HG03457 (cell line): ENCODE data around the gene NKPD1.

ENCODE experiments used
- ATAC-seq: cut with Tn5 transposase; IDR thresholded peaks from one replicate; pipeline ENCODE4 v1.9.1; 2021; ENCODE audit warnings: moderate number of reproducible peaks; ENCODE audit not compliant: unreplicated experiment

The NKPD1 gene

GRCh38 chr19:45141203-45141900, 19.4 kb downstream of the NKPD1 start:
- no peak for ATAC-seq

DNA sequence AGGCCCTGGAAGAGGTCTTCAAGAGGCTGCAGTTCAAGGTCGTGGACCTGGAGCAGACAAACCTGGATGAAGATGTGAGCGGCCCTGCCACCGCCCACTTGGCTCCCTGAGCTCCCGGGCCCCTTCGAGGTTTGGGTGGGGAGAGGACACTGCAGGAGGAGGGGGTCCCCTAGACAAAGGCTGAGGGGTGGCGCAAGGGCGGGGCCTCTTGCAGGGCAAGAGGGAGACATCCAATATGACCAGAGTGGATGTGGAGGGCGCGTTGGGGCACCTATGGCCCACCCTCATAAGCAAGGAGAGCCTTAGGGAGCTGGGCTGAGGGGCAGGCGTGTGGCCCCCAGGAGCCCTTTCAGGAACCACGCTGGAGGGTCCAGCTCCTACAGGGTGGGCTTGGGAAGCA, 20.2 kb downstream of the NKPD1 start:
- no peak for ATAC-seq

DNA sequence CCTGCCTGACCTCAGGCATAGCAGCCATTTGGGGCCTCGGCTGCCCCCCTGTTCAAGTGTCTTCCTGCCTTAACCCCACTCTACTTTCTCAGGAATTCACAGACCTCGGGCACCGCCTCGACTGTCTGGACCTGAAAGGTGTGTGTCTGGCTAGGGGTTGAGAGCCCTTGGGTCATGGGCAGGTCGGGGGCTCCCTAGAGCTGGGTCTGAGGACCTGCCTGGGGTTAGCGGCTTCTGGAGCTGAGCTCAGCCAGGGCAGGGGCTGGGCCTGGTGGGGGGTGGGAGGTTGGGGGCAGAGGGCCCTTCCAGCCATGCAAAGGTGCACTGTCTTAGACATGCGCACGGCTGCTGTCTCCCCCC, 20.7 kb downstream of the NKPD1 start:
- no peak for ATAC-seq

DNA sequence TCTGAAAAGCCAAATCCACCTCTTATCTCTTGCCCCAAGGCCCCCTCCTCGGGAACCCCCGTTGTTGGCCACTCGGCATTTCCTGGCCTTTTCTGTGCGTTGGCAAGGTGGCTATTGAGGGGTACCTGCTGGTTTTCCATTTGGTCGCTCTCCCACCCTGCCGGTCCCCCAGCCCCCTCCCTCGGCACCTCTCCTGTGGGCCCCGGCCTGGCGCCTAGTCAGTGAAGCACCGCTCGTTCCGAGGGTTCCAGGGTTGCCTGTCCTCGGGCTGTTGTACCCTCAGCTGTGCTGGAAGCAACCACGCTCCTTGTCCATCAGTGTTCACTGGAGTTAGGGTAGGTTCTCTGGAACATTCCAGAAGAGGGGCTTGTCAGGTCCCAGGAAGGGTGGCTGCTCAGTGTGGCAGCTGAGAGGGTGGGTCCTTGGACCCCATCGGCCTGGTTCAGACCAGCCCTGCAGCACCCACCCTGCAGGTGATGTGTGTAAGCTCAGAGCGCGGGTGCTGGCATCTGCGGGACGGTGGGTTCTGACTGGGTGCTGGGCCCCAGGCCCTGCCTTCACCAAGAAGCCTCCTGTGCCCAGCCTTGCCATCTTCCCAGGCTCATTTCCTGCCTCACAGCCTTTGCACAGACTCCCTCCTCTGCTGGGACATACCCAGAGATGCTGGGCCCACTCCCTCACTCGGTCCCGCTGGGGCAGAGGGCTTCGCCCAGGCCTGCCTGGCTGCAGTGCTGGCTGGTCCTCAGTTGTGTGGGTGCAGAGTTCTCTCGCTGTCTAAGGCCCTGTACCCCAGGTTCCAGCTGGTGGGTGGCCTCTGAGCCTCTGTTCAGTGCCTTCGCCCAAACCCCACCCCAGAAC, 21.3 kb downstream of the NKPD1 start:
- no peak for ATAC-seq

GRCh38 chr19:45138303-45138751, 22.5 kb downstream of the NKPD1 start:
- no peak for ATAC-seq

DNA sequence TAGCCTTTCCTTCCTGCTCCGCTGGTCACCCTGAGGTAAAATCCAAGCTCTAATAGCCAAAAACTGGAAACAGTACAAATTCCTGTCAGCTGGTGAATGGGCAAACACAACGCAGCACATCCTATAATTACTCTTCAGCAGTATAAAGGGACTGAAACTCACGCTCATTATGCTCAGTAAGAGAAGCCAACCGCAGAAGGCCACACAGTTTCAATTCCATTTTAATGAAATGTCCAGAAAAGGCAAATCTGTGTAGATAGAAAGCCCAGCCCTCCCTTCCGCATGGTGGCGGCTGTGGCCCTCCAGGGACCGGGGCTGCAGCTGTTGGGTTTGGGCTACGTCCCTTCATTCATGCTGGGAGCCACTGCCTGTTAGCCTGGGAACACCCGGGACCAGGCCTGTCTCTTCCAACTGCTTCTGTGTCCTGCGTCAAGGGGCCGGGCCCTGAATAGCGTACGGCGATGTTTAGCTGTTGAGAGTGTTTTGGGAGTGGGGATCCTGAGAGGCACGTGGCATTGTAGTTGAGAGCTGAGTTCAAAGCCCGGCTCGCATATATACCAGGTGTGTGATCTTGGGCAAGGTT, 23.5 kb downstream of the NKPD1 start:
- no peak for ATAC-seq

GRCh38 chr19:45136507-45137178, 24.1 kb downstream of the NKPD1 start:
- no peak for ATAC-seq

DNA sequence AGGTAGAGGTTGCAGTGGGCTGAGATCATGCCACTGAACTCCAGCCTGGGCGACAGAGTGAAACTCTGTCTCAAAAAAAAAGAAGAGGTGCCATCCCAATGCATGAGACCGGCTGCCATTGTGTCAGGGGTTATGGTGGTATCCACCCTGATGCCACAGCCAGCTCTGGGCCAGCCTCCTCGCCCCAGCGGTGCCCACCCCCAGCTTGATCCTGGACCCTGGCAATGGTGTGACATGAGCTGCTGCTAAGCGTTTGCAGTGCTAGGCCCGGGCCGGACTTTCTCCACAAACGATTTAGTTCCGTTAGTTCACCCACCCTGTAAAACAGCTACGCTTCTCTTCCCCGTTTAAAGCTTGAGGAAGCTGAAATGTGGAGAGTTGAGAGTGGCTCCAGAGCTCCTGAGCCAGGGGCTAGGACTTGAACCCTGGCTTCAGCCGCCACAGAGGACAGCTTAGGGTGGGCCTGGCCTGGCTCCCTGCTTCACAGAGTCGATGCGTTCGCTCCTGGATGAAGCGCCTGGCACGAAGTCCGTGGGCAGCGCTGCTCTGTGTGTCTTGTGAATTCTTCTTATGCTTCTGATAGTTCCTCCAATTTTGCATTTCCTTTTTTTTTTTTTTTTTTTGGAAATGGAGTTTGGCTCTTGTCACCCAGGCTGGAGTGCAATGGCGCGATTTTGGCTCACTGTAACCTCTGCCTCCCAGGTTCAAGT, 25.5 kb downstream of the NKPD1 start:
- no peak for ATAC-seq

DNA sequence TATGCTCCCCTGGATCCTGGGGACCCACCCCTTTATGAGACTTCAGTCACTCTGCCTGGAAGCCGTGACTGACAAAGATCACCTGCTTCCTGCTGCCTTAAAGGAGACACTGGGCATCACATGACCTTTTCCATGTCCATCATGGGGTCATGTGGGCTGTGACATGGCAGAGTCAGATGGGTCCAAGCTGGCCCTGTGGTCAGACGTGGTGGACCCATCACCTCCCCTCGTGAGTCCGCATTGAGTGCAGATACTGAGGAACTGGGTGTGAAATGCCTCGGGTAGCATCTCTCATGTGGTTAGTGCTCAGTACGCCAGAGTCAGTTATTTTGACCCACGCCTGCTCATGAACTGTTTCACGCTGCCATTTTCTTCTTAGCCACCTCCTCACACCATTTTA, 27.1 kb downstream of the NKPD1 start:
- no peak for ATAC-seq

DNA sequence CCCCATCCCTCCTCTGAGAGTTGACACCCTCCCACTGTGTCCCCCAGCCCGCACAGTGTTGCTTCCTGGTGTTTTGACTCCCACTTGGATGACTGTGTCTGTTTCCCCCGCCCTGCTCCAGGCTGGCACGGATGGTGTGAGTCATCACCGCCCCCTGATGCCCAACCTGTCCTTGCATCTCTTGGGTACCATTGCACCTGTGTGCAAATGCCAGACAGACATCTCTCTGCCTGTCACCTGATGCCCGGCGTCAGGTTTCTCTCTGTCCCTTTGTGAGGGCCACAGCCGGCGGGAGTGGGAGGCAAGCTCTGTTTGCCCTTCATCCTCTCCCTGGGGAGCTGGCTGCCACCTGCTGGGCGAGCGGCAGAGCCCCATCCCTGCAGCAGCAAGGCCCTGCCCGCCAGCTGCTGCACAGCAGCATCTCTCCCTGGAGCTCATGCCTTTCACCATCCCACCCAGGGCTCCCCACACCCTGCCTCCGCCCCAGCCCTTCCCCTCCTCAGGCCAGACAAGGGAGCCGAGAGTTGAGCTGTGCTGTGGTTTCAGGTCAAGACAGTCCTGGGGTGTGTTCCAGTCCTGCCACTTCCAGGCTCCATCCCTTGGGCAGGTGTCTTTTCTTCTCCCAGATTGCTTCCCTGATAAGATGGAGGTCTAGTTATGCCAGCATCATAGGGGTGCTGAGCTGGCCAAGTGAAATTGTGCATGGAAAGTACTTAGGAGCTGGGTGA, 29.7 kb downstream of the NKPD1 start:
- ATAC-seq: no peak

GRCh38 chr19:45130236-45130635, 30.5 kb downstream of the NKPD1 start:
- ATAC-seq: no peak

DNA sequence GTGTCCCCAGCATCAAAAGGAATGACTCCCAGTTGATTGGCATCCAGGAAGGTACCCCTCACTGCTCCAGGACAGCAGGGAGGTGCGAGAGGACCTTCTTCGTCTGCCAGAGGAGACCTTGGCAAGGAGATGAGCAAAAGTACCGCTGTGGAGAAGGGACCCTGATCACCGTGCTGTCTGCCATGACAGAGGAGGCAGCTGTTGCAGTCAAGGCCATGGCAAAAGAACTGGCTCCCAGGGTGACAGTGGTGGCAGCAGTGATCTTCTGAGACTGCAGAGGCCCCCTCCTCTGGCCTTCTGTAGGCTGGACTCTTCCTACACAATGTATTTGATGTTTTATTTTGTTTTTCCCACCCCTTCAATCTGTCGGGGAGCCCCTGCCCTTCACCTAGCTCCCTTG, 32.0 kb downstream of the NKPD1 start:
- ATAC-seq: no peak

DNA sequence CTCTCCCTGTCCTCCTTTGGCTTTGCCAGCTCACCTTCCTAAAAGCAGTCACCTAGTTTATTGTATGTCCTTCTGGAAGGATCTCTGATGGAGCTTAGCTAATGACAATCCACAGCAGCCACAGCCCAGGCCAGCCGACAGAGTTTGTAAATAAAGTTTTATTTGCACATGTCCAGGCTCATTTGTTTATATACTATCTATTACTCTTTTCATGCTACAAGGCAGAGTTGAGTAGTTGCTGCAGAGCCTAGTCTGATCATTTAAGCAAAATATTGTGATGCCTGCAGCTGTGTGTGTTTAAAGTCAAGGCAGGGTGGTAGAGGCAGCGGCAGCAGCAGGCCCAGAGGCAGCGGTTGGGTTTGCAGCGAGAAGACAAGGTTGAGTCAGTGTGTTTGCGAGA, 32.6 kb downstream of the NKPD1 start:
- ATAC-seq: no peak

DNA sequence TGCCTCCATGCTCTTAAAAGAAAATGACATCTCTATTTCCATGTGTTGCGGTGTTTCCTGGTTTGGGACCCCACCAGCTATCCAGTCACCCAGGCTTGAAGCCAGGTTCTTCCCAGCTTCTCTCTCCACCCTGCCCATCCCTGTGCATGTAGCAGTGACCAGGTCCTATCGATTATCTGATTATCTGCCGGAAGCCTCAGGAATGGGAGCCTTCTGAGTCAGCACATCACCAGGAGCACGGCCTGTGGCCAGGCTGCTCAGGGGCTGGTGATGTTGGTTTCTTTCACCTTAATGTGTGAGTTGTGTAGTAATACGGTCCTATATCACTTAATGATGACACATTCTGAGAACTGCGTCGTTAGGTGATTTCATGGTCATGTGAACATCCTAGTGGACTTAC, 34.1 kb downstream of the NKPD1 start:
- ATAC-seq: no peak

DNA sequence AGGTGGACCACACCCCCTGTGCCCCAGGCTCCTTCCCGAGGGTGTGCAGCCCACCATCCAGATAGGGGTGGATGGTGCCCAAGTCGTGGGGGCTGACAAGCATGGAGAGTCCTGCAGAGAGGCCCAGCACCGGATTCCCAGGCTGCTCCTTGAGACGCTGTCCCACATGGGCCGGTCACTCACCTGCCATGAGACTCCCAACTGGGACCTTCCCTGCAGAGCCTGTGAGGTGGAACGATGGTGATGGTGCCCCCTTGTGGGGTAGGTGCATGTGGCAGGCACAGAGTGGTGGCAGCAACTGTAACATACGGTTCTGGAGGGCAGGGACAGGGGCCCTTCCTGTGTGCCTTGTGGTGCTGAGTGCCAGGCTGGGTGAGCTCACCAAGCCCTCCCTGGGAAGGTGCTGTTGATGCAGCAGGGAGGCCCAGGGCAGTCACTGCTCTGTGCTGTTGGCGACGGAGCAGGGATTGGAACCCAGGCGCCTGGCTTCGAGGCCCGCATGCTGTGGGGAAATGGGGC, 34.7 kb downstream of the NKPD1 start:
- no peak for ATAC-seq

GRCh38 chr19:45125360-45125759, 35.4 kb downstream of the NKPD1 start:
- ATAC-seq: no peak

GRCh38 chr19:45124021-45124420, 36.8 kb downstream of the NKPD1 start:
- ATAC-seq: no peak

DNA sequence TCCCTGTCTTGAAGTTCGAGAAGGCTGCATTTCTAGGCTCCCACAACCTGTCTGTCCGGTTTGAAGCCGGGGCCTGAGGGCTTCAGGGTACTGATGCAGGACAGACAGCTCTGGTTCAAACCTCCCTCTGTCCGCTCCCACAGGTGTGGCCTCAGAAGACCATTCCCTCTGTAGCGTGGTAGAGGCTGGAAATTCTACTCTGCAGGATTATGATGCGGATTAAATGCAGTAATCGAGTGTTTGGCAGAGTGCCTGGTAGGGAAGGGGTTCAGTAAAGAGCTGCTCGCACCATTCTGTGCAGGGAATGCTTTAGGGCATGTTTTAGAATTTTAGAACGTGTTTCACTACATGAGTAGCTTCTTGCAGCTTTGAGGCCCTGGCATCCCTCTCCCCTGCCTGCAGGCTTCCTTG, 37.3 kb downstream of the NKPD1 start:
- ATAC-seq: no peak

DNA sequence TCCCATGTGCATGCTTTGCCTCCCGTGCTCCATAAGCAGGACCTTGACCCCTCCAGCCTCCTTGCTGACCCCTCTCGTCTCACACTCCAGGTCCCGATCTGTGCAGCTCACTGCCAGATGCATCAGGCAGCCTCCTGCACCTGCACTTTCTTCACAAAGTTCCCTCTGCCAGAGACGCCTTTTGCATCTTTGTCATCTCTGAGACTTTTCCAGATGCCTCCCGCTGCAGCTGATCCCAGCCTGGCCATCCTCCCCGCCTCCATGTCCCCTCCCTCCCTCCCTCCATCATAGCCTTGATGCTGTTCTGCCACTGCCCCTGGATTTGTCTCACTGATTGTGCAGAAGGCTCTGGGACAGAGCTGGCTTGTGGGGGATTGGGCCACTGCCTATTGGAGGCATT, 38.0 kb downstream of the NKPD1 start:
- ATAC-seq: no peak

DNA sequence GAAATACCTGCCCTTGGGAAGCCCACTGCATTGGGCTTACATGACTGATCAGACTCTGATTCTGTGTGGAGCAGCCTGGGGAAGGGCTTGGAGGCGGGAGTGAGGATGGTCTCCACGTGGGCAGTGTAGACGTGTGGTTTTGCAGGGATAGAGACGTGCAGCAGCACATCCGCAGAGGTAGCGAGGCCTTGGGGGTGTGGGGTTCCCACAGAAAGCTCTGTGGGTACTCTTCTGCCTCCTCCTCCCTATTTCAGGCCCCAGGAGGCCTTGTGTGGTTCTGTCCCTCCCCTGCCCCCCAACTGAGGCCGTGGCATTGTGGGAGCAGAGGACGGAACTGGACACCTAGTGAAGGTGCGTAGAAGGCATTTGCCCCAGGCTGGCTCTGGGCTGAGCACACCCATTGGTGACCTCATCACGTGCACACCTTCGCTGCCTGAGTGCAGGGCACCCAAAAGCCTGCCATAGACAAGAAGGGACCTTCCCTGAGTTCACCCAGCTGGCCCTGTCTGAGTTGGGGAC, 38.9 kb downstream of the NKPD1 start:
- no peak for ATAC-seq
